ENCODE data around the gene CXCL16.

DNA sequence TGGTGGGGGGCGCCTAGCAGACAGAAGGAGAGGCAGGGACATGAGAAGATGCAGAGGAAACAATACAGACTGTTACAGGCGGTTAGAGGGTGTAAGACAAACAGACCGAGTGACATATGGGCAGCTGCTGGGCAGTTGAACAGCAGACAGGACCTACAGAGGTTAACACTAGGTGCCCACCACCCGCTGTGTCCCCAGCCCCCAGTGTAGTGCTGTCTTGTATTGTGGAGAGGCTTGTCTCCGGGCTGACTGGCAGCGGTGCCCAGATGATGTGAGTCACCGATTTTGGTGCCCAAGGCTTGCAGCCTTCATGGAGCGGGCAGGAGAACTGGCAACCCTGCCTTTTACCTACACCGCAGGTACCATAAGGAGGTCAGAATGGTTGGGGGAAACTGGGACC, 2.4 kb upstream of the CXCL16 start:
- TF ChIP-seq, protein P1, sequence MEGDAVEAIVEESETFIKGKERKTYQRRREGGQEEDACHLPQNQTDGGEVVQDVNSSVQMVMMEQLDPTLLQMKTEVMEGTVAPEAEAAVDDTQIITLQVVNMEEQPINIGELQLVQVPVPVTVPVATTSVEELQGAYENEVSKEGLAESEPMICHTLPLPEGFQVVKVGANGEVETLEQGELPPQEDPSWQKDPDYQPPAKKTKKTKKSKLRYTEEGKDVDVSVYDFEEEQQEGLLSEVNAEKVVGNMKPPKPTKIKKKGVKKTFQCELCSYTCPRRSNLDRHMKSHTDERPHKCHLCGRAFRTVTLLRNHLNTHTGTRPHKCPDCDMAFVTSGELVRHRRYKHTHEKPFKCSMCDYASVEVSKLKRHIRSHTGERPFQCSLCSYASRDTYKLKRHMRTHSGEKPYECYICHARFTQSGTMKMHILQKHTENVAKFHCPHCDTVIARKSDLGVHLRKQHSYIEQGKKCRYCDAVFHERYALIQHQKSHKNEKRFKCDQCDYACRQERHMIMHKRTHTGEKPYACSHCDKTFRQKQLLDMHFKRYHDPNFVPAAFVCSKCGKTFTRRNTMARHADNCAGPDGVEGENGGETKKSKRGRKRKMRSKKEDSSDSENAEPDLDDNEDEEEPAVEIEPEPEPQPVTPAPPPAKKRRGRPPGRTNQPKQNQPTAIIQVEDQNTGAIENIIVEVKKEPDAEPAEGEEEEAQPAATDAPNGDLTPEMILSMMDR (IDR thresholded peaks at IDR 0.05; ENCODE audit: low read length) = no peak
- no peak for TF ChIP-seq EZH2 (IDR thresholded peaks at IDR 0.05; ENCODE audit: borderline replicate concordance, low read length)

Data from OCI-LY1 (cell line).